ENCODE data around the gene C1QTNF9.

GRCh38 chr13:24348385-24348784 lies 39.0 kb downstream of the C1QTNF9 start:
- TF ChIP-seq GABPA (IDR thresholded peaks at IDR 0.05 in 1 of 2, conservative IDR thresholded peaks at IDR 0.05 in 1 of 2) (no peak), CTCF (IDR thresholded peaks at IDR 0.05; ENCODE audit: low read depth, low read length, missing input control) (no peak), EGR1 (IDR thresholded peaks at IDR 0.05; ENCODE audit: low read depth in 2 of 2) (no peak), JUND (IDR thresholded peaks at IDR 0.05) (no peak), TAF1 (conservative IDR thresholded peaks at IDR 0.05) (no peak), REST (IDR thresholded peaks at IDR 0.05) (no peak), NR2F2 (IDR thresholded peaks at IDR 0.05) (no peak), YY1 (IDR thresholded peaks at IDR 0.05) (no peak), FOXA1 (IDR thresholded peaks at IDR 0.05) (no peak), FOXA2 (IDR thresholded peaks at IDR 0.05) (no peak)

All from liver (tissue), 3 donors.